PC-3 (cell line): ENCODE data around the gene KCNJ5.

Source experiments
- CTCF ChIP-seq: fragments of 300-600 bp; sonication (generic); conservative IDR thresholded peaks from 2 replicates; pipeline ENCODE4 v1.5.1; 2017; ENCODE audit warnings: antibody characterized with exemption, low read depth, mild to moderate bottlenecking, low read length
- EZH2phosphoT487 ChIP-seq: fragments of 300-600 bp; sonication (generic); IDR thresholded peaks from 2 replicates; pipeline ENCODE4 v1.6.1; 2018; ENCODE audit warnings: mild to moderate bottlenecking, antibody characterized with exemption, low read length, borderline replicate concordance

GRCh38 chr11:128857341-128857740, 33.8 kb upstream of the KCNJ5 start:
- no peak for TF ChIP-seq CTCF
- TF ChIP-seq EZH2phosphoT487: no peak
